ENCODE measurements around the gene CFI. TPM values are rescaled to one million over a fixed set of nuclear protein-coding genes. Genes with fewer than 3 reads are reported as not detected.

CFI gene
- total and polyA plus RNA-seq, 9 of the 15 experiments (the other 6 are each of a cell fraction or from before 2014, with no cell fraction given), result 0.30 to 8.4 (median 0.95) TPM

- TF ChIP-seq, protein P1, sequence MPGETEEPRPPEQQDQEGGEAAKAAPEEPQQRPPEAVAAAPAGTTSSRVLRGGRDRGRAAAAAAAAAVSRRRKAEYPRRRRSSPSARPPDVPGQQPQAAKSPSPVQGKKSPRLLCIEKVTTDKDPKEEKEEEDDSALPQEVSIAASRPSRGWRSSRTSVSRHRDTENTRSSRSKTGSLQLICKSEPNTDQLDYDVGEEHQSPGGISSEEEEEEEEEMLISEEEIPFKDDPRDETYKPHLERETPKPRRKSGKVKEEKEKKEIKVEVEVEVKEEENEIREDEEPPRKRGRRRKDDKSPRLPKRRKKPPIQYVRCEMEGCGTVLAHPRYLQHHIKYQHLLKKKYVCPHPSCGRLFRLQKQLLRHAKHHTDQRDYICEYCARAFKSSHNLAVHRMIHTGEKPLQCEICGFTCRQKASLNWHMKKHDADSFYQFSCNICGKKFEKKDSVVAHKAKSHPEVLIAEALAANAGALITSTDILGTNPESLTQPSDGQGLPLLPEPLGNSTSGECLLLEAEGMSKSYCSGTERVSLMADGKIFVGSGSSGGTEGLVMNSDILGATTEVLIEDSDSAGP (CRISPR knock-in tag; IDR thresholded peaks at IDR 0.05), result no peak
- TF ChIP-seq, protein P2, sequence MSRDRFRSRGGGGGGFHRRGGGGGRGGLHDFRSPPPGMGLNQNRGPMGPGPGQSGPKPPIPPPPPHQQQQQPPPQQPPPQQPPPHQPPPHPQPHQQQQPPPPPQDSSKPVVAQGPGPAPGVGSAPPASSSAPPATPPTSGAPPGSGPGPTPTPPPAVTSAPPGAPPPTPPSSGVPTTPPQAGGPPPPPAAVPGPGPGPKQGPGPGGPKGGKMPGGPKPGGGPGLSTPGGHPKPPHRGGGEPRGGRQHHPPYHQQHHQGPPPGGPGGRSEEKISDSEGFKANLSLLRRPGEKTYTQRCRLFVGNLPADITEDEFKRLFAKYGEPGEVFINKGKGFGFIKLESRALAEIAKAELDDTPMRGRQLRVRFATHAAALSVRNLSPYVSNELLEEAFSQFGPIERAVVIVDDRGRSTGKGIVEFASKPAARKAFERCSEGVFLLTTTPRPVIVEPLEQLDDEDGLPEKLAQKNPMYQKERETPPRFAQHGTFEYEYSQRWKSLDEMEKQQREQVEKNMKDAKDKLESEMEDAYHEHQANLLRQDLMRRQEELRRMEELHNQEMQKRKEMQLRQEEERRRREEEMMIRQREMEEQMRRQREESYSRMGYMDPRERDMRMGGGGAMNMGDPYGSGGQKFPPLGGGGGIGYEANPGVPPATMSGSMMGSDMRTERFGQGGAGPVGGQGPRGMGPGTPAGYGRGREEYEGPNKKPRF (IDR thresholded peaks at IDR 0.05; ENCODE audit: low read depth, low read length), result no peak
- no peak for TF ChIP-seq ZEB2 (IDR thresholded peaks at IDR 0.05)
- no peak for TF ChIP-seq ZNF668 (CRISPR knock-in tag; IDR thresholded peaks at IDR 0.05)
- TF ChIP-seq EGR1 (conservative IDR thresholded peaks at IDR 0.05), result 0 out of 2 replicates have a peak, but pooled peaks have one; percentile 10
- no peak for TF ChIP-seq MCM5 (IDR thresholded peaks at IDR 0.05; ENCODE audit: low read depth)
- no peak for TF ChIP-seq ZNF79 (CRISPR knock-in tag; IDR thresholded peaks at IDR 0.05; ENCODE audit: low read depth)
- peak; percentile 11 for TF ChIP-seq CHD1 (IDR thresholded peaks at IDR 0.05; ENCODE audit: low read length)
- TF ChIP-seq ETV6 (IDR thresholded peaks at IDR 0.05; ENCODE audit: borderline replicate concordance in 1 of 2, low read depth in 2 of 2, low read length in 1 of 2), result peak; percentile 68 to 76; a peak in 3 of 4 replicates
- no peak for TF ChIP-seq ETV6 (CRISPR knock-in tag; IDR thresholded peaks at IDR 0.05; ENCODE audit: borderline replicate concordance)
- TF ChIP-seq TCF7 (IDR thresholded peaks at IDR 0.05; ENCODE audit: borderline replicate concordance), result no peak
- no peak for TF ChIP-seq JUNB (CRISPR knock-in tag; conservative IDR thresholded peaks at IDR 0.05)
- peak; percentile 96 for TF ChIP-seq ZBTB40 (IDR thresholded peaks at IDR 0.05)
- no peak for TF ChIP-seq ZBTB40 (CRISPR knock-in tag; IDR thresholded peaks at IDR 0.05)
Observed at GRCh38 chr4:109815151-109816081, 13.6 kb upstream of the CFI start, which contains the start of gene GAR1 (continued).

All from K562 (cell line).